ENCODE data around the gene LPAR5. TPM values are rescaled to one million over a fixed set of nuclear protein-coding genes. Genes with fewer than 3 reads are reported as not detected.

The LPAR5 gene
- polyA plus RNA-seq, 1 experiment = not detected

GRCh38 chr12:6614513-6615172 is 21.1 kb downstream of the LPAR5 start:
- no peak for TF ChIP-seq CTCF (IDR thresholded peaks at IDR 0.05; ENCODE audit: low read depth, low read length)
- POLR2A ChIA-PET = interaction anchor here (0.7 to 2.3 kb wide), 3 partner anchors 74 to 327 kb away, joined by 3 to 16 read pairs (median 4); partner anchors contain the start of gene ZNF384
- Histone ChIP-seq H3K9me3 (ENCODE audit: control insufficient read depth, insufficient read depth, low read length) (no peaks in the 10 kb centered on the region; the same call in 1 of the 2 replicates), H3K27ac (ENCODE audit: low read depth, low read length) (peak overlapping the region; percentile 65), H3K4me3 (ENCODE audit: low read depth, low read length) (no peak overlapping the region), H3K27me3 (ENCODE audit: control insufficient read depth, insufficient read depth, low read length) (no peaks in the 10 kb centered on the region)
- DNase-seq (ENCODE audit: low read depth, low spot score) = no peak
- CTCF ChIA-PET = interaction anchor here (0.7 to 2.7 kb wide), 9 partner anchors 13 to 211 kb away, joined by 3 to 12 read pairs (median 5); partner anchors contain the start of gene PTMS

DNA sequence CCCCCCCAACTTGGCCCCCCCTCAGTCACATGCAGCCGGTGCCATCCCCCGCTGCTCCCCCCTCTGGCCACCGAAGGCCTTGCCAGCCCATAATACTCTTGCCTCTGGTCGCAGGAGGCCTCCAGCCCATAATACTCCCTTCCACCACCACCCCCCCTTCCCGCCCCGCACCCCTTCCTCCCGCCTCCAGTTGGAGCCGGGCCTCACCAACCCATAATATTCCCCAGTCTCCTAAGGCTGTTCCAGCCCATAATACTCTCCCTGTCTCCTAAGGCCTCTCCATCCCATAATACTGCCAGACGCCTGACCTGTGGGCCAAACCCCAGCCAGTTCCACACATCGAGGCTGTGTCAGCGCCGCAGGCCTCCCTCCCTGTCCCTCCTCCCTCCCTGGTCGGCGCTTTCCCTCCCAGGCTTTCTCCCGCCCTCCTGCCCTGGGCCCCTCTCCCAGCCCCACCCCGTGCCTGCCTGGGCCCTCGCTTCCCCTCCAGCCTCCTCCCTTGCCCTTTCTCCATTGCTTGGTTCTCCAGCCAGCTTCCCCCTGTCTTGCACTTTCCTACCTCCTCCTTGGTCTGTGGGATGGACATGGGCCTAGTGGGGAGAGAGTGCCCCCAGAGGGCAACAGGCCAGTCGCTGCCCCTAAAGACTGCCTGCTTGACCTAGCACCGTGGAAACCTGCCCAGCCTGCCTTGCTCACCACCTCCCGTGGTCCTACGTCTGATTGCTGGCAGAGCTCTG is 21.8 kb downstream of the LPAR5 start:
- CTCF ChIA-PET = interaction anchor here (0.7 to 2.7 kb wide), 9 partner anchors 14 to 212 kb away, joined by 3 to 12 read pairs (median 3); partner anchors contain the start of genes NOP2 and PTMS
- DNase-seq (ENCODE audit: low read depth, low spot score) = peak; percentile 93
- H3K4me3 ChIP-seq (ENCODE audit: low read depth, low read length) = no peak overlapping the region
- no peaks in the 10 kb centered on the region for H3K27me3 ChIP-seq (ENCODE audit: control insufficient read depth, insufficient read depth, low read length)
- H3K9me3 ChIP-seq (ENCODE audit: control insufficient read depth, insufficient read depth, low read length) = no peaks in the 10 kb centered on the region; the same call in 1 of the 2 replicates
- POLR2A ChIA-PET = interaction anchor here (0.6 to 2.3 kb wide), 5 partner anchors 46 to 152 kb away, joined by 4 to 16 read pairs (median 8); partner anchors contain the start of genes GAPDH, NOP2, PTMS and ZNF384
- TF ChIP-seq CTCF (IDR thresholded peaks at IDR 0.05; ENCODE audit: low read depth, low read length) = 0 out of 2 replicates have a peak, but pooled peaks have one; percentile 5
- peak overlapping the region; percentile 65 for H3K27ac ChIP-seq (ENCODE audit: low read depth, low read length)

GRCh38 chr12:6613015-6613775 is 22.6 kb downstream of the LPAR5 start:
- H3K4me3 ChIP-seq (ENCODE audit: low read depth, low read length) = peak overlapping the region; percentile 35
- no peaks in the 10 kb centered on the region; the same call in none of the 2 replicates for H3K9me3 ChIP-seq (ENCODE audit: control insufficient read depth, insufficient read depth, low read length)
- CTCF ChIA-PET = interaction anchor here (0.6 to 2.7 kb wide), 11 partner anchors 13 to 226 kb away, joined by 3 to 12 read pairs (median 3); partner anchors contain the start of genes MLF2, NOP2 and PTMS
- H3K27me3 ChIP-seq (ENCODE audit: control insufficient read depth, insufficient read depth, low read length) = no peaks in the 10 kb centered on the region
- TF ChIP-seq CTCF (IDR thresholded peaks at IDR 0.05; ENCODE audit: low read depth, low read length) = no peak
- peak overlapping the region; percentile 89 for H3K27ac ChIP-seq (ENCODE audit: low read depth, low read length)
- no peak for DNase-seq (ENCODE audit: low read depth, low spot score)
- POLR2A ChIA-PET = interaction anchor here (0.6 to 2.3 kb wide), 7 partner anchors 9 to 152 kb away, joined by 3 to 16 read pairs (median 5); partner anchors contain the start of genes GAPDH, NOP2, PTMS and ZNF384

GRCh38 chr12:6612652-6613014 is 23.1 kb downstream of the LPAR5 start:
- H3K27me3 ChIP-seq (ENCODE audit: control insufficient read depth, insufficient read depth, low read length) = no peaks in the 10 kb centered on the region
- peak overlapping the region; percentile 89 for H3K27ac ChIP-seq (ENCODE audit: low read depth, low read length)
- ChIA-PET CTCF (interaction anchor here (0.6 to 1.3 kb wide), 4 partner anchors 27 to 226 kb away, joined by 3 to 4 read pairs (median 3); partner anchors contain the start of gene MLF2), POLR2A (interaction anchor here (0.7 to 2.3 kb wide), 6 partner anchors 8 to 153 kb away, joined by 3 to 16 read pairs (median 6); partner anchors contain the start of genes GAPDH, NOP2, PTMS and ZNF384)
- no peak for TF ChIP-seq CTCF (IDR thresholded peaks at IDR 0.05; ENCODE audit: low read depth, low read length)
- DNase-seq (ENCODE audit: low read depth, low spot score) = no peak
- H3K9me3 ChIP-seq (ENCODE audit: control insufficient read depth, insufficient read depth, low read length) = no peaks in the 10 kb centered on the region; the same call in none of the 2 replicates
- H3K4me3 ChIP-seq (ENCODE audit: low read depth, low read length) = 0 out of 2 replicates have a peak overlapping the region, but pooled peaks have one; percentile 7
